Fibroblast of the aortic adventitia (primary cell): ENCODE results near the gene RSPH10B. TPM values are rescaled to one million over a fixed set of nuclear protein-coding genes. Genes with fewer than 3 reads are reported as not detected.
"Not testable (repeated sequence)": the region's sequence is repeated elsewhere in the genome, so short reads cannot be mapped to it uniquely, and the experiment has no call there.

Experiments
- DNase-seq: peaks from one replicate; pipeline ENCODE4 v3.0.0-alpha.2; 2010; ENCODE audit warnings: low read depth
- H3K4me3 ChIP-seq: 2 replicates; pipeline ENCODE4 v1.5.1; 2011; ENCODE audit warnings: low read depth, mild to moderate bottlenecking, control low read depth, low read length, moderate library complexity
- CTCF ChIP-seq: IDR thresholded peaks from 2 replicates; pipeline ENCODE4 v1.5.1; 2011; ENCODE audit warnings: mild to moderate bottlenecking, low read length, control low read depth, inconsistent platforms; ENCODE audit not compliant: insufficient read depth
- small RNA-seq: library from RNA; depleted of rRNA; stranded (forward); fragments of <200 nt; gene quantifications from one replicate; pipeline ENCODE3, GENCODE V24; 2012
- total RNA-seq: library from RNA; depleted of rRNA; stranded (reverse); fragments of >200 nt; gene quantifications from 2 replicates; pipeline ENCODE4 v1.2.3, GENCODE V29; 2012; ENCODE audit warnings: low replicate concordance

RSPH10B gene
- total RNA-seq, 1 donor = 0.63 TPM

- not testable (repeated sequence) for H3K4me3 ChIP-seq, DNase-seq
These were observed 65.8 kb downstream of the RSPH10B start for GRCh38 chr7:5904726-5905125.

- not testable (repeated sequence) for DNase-seq, H3K4me3 ChIP-seq
These were observed 67.5 kb downstream of the RSPH10B start for GRCh38 chr7:5903002-5903401.

GRCh38 chr7:5898480-5899224, 71.8 kb downstream of the RSPH10B start, which contains the start of gene CCZ1:
Gene CCZ1, plus strand, starts transcription at chr7:5898733. Its CDS starts 67 bp downstream, at chr7:5898800.
- peak; percentile 26 for DNase-seq
- peak within 1 kb of the TSS; percentile 55 for H3K4me3 ChIP-seq

GRCh38 chr7:5897369-5897919, 73.0 kb downstream of the RSPH10B start:
- not testable (repeated sequence) for DNase-seq, H3K4me3 ChIP-seq

More at GRCh38 chr7:5898480-5899224, 71.8 kb downstream of the RSPH10B start, which contains the start of gene CCZ1:
- TF ChIP-seq CTCF = peak; percentile 23

- DNase-seq = no peak
- H3K4me3 ChIP-seq = no peak overlapping the region
- TF ChIP-seq CTCF = no peak
These were observed 78.0 kb downstream of the RSPH10B start for GRCh38 chr7:5892498-5892897.

- not testable (repeated sequence) for DNase-seq, H3K4me3 ChIP-seq
These were observed 80.2 kb downstream of the RSPH10B start for GRCh38 chr7:5890244-5890643.

GRCh38 chr7:5888021-5888420, 82.5 kb downstream of the RSPH10B start:
- not testable (repeated sequence) for H3K4me3 ChIP-seq, DNase-seq

GRCh38 chr7:5884431-5884830, 86.1 kb downstream of the RSPH10B start:
- H3K4me3 ChIP-seq, DNase-seq: not testable (repeated sequence)

GRCh38 chr7:5880106-5880505, 90.4 kb downstream of the RSPH10B start:
- not testable (repeated sequence) for H3K4me3 ChIP-seq, DNase-seq

- not testable (repeated sequence) for H3K4me3 ChIP-seq, DNase-seq
These were observed 90.9 kb downstream of the RSPH10B start for GRCh38 chr7:5879591-5879990.

Small RNA genes within 50 kb of the gene (small RNA-seq; reads per million reads assigned to genes)
- gene RF00019 (not detected), gene SNORA80D (23.6 reads per million, percentile 96 among the genes with 10 or more reads in this experiment)

Other genes with a start within 250 kb of the RSPH10B start
- gene RNF216, start 189.0 kb downstream of the RSPH10B start, total RNA-seq = 40.4 and 69.4 TPM in 2 replicates
- not detected in 2 replicates for gene OCM, start 89.9 kb downstream of the RSPH10B start, total RNA-seq
- 24.3 and 67.5 TPM in 2 replicates for gene CCZ1, start 72.0 kb downstream of the RSPH10B start, total RNA-seq
- 21.6 and 27.1 TPM in 2 replicates for gene PMS2, start 38.4 kb upstream of the RSPH10B start, total RNA-seq
- 61.9 and 79.7 TPM in 2 replicates for gene AIMP2, start 38.6 kb upstream of the RSPH10B start, total RNA-seq
- gene ANKRD61, start 60.7 kb upstream of the RSPH10B start, total RNA-seq = not detected in 2 replicates
- 71.2 and 126 TPM in 2 replicates for gene EIF2AK1, start 88.5 kb upstream of the RSPH10B start, total RNA-seq
- gene USP42, start 134.3 kb upstream of the RSPH10B start, total RNA-seq = 5.0 and 7.1 TPM in 2 replicates